Endothelial cell (in vitro differentiated cells): ENCODE measurements around the gene PTPRN2. TPM values are rescaled to one million over a fixed set of nuclear protein-coding genes. Genes with fewer than 3 reads are reported as not detected.
"Not testable (repeated sequence)": the region's sequence is repeated elsewhere in the genome, so short reads cannot be mapped to it uniquely, and the experiment has no call there.

Experiments
- DNase-seq: peaks from one replicate; pipeline ENCODE4 v3.0.0; 2021; ENCODE audit warnings: low spot score
- H3K27ac Mint-ChIP-seq: one replicate; pipeline ENCODE4 v1.8.0; 2021; ENCODE audit warnings: mixed read lengths, inconsistent platforms; ENCODE audit not compliant: unreplicated experiment
- H3K27me3 Mint-ChIP-seq: one replicate; pipeline ENCODE4 v1.8.0; 2021; ENCODE audit warnings: mild to moderate bottlenecking, moderate library complexity, mixed read lengths, inconsistent platforms; ENCODE audit not compliant: unreplicated experiment
- H3K36me3 Mint-ChIP-seq: one replicate; pipeline ENCODE4 v1.8.0; 2021; ENCODE audit warnings: mild to moderate bottlenecking, low read depth, mixed read lengths, inconsistent platforms; ENCODE audit not compliant: unreplicated experiment
- H3K4me1 Mint-ChIP-seq: one replicate; pipeline ENCODE4 v1.8.0; 2021; ENCODE audit warnings: mild to moderate bottlenecking, mixed read lengths, inconsistent platforms; ENCODE audit not compliant: unreplicated experiment
- H3K4me3 Mint-ChIP-seq: one replicate; pipeline ENCODE4 v1.8.0; 2021; ENCODE audit warnings: mild to moderate bottlenecking, mixed read lengths, inconsistent platforms; ENCODE audit not compliant: unreplicated experiment
- H3K9me3 Mint-ChIP-seq: one replicate; pipeline ENCODE4 v1.8.0; 2021; ENCODE audit warnings: mixed read lengths, inconsistent platforms; ENCODE audit not compliant: unreplicated experiment
- CTCF ChIP-seq: fragments of 200-600 bp; sonication (generic); IDR thresholded peaks from one replicate; pipeline ENCODE4 v1.5.0; 2021; ENCODE audit warnings: antibody characterized with exemption; ENCODE audit not compliant: unreplicated experiment
- total RNA-seq: library from RNA; stranded (reverse); fragmentation: NEBNext Ultra II Directional; extraction: Animal tissue kit (Norgen Biotek cat#: 25700); gene quantifications from one replicate; pipeline ENCODE4 v1.2.1, GENCODE V29; 2021; ENCODE audit not compliant: unreplicated experiment

PTPRN2 gene
- total RNA-seq, 1 donor from 2014 or later, result 0.18 TPM

GRCh38 chr7:158463317-158463716, 124.3 kb downstream of the PTPRN2 start:
- no peak overlapping the region for H3K4me3 Mint-ChIP-seq
- no peak for DNase-seq
- H3K4me1 Mint-ChIP-seq, result no peaks in the 10 kb centered on the region
- H3K27me3 Mint-ChIP-seq, result peaks cover 16% of the 10 kb centered on the region
- no peak overlapping the region for H3K27ac Mint-ChIP-seq
- H3K36me3 Mint-ChIP-seq, result peaks cover 9% of the 10 kb centered on the region
- H3K9me3 Mint-ChIP-seq, result peaks cover 37% of the 10 kb centered on the region
- no peak for TF ChIP-seq CTCF

GRCh38 chr7:158461824-158462223, 125.8 kb downstream of the PTPRN2 start:
- Mint-ChIP-seq H3K4me1 (no peaks in the 10 kb centered on the region), H3K27ac (no peak overlapping the region), H3K36me3 (peaks cover 14% of the 10 kb centered on the region), H3K27me3 (peaks cover 18% of the 10 kb centered on the region), H3K9me3 (peaks cover 39% of the 10 kb centered on the region), H3K4me3 (no peak overlapping the region)
- no peak for DNase-seq
- TF ChIP-seq CTCF, result no peak

GRCh38 chr7:158460665-158461064, 127.0 kb downstream of the PTPRN2 start:
- no peak for DNase-seq

GRCh38 chr7:158458716-158459282, 128.8 kb downstream of the PTPRN2 start:
- no peak for DNase-seq
- peak overlapping the region; percentile 37 for H3K4me3 Mint-ChIP-seq
- H3K27ac Mint-ChIP-seq, result no peak overlapping the region
- peaks cover 25% of the 10 kb centered on the region for H3K36me3 Mint-ChIP-seq
- peaks cover 23% of the 10 kb centered on the region for H3K27me3 Mint-ChIP-seq
- TF ChIP-seq CTCF, result no peak
- peaks cover 43% of the 10 kb centered on the region for H3K9me3 Mint-ChIP-seq
- no peaks in the 10 kb centered on the region for H3K4me1 Mint-ChIP-seq

More at GRCh38 chr7:158460665-158461064, 127.0 kb downstream of the PTPRN2 start:
- no peak for TF ChIP-seq CTCF
- H3K27me3 Mint-ChIP-seq, result peaks cover 21% of the 10 kb centered on the region
- peaks cover 17% of the 10 kb centered on the region for H3K36me3 Mint-ChIP-seq
- H3K4me3 Mint-ChIP-seq, result no peak overlapping the region
- H3K4me1 Mint-ChIP-seq, result no peaks in the 10 kb centered on the region
- no peak overlapping the region for H3K27ac Mint-ChIP-seq
- peaks cover 39% of the 10 kb centered on the region for H3K9me3 Mint-ChIP-seq

- H3K4me3 Mint-ChIP-seq, result no peak overlapping the region
- TF ChIP-seq CTCF, result no peak
- H3K27ac Mint-ChIP-seq, result no peak overlapping the region
- peaks cover 20% of the 10 kb centered on the region for H3K36me3 Mint-ChIP-seq
- no peak for DNase-seq
- peaks cover 38% of the 10 kb centered on the region for H3K9me3 Mint-ChIP-seq
- no peaks in the 10 kb centered on the region for H3K4me1 Mint-ChIP-seq
- peaks cover 27% of the 10 kb centered on the region for H3K27me3 Mint-ChIP-seq
Observed at GRCh38 chr7:158458096-158458495, 129.5 kb downstream of the PTPRN2 start.

- not testable (repeated sequence) for H3K4me3 Mint-ChIP-seq, DNase-seq, H3K27ac Mint-ChIP-seq, H3K4me1 Mint-ChIP-seq
- Mint-ChIP-seq H3K36me3 (peaks cover 20% of the 10 kb centered on the region), H3K9me3 (peaks cover 37% of the 10 kb centered on the region), H3K27me3 (peaks cover 27% of the 10 kb centered on the region)
Observed at GRCh38 chr7:158457586-158457985, 130.0 kb downstream of the PTPRN2 start.
